Activated gamma-delta T cell treated with Interleukin-2 at 50 U/mL for 16 hours (primary cell): ENCODE results near the gene CHRNA9.
"Not testable (repeated sequence)": the region's sequence is repeated elsewhere in the genome, so short reads cannot be mapped to it uniquely, and the experiment has no call there.

Experiments used
- DNase-seq: peaks from one replicate; pipeline ENCODE4 v3.0.0-alpha.2; 2020

Gene CHRNA9

DNA sequence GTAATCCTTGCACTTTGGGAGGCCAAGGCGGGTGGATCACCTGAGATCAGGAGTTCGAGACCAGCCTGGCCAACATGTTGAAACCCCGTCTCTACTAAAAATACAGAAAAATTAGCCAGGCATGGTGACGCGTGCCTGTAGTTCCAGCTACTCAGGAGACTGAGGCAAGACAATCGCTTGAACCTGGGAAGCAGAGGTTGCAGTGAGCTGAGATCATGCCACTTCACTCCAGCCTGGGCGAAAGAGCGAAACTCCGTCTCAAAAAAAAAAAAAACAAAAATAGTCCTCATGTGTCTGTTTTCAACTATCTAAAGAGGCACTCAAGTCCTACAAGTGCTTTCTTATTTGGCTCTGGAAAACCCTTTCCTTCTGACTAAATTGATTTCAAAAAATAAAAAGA is 57.1 kb downstream of the CHRNA9 start:
- DNase-seq = not testable (repeated sequence)

DNA sequence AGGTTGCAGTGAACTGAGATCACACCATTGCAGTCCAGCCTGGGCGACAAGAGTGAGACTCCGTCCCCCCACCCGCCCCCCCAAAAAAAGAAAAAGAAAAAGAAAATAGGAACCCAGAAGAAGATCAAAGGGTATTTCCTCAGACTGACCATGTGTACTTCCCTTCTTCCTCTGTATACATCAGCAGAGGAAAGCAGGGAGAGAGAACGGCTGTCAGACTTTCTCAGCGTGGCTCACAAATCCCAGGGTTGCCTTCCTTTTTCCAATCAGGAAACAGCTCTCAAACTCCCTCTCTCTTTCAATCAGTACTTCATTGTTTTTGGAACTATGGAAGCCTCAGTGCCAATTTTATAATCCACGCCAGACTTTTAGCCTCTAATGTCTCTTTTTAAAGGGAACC is 59.1 kb downstream of the CHRNA9 start:
- no peak for DNase-seq

DNA sequence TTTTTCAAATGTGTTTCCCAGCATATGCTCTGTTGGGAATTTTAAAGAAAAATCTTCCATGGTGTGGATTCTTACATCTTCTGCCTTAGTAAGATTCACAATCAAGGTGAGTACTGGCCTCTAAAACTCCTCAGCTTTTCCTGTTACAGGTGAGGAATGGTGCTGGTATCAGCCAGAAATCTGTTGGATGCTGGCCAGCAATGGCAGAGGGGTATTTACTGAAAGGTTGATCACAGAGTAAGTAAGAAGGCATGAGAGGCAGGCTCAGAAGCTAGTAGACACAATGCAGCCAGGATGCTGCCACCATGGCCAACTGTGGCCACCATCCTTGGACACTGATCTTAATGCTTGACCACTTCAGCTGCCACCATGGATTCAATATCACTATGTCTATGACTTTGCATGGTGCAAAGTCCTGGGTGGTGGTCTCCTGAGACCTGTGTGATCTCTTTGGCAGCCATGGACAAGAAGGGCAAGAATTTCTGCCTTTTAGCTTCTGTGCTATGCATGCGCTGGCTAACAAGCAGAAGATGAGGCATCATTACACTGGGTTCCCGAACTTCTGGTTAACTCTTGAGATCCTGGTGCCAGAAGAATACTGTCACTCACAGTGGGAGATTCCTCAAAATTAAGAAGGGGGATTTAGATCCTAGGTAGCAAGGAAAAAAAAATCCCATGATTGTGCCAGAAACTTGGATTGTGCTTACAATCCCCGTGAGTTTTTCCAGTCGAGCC is 60.2 kb downstream of the CHRNA9 start:
- no peak for DNase-seq

DNA sequence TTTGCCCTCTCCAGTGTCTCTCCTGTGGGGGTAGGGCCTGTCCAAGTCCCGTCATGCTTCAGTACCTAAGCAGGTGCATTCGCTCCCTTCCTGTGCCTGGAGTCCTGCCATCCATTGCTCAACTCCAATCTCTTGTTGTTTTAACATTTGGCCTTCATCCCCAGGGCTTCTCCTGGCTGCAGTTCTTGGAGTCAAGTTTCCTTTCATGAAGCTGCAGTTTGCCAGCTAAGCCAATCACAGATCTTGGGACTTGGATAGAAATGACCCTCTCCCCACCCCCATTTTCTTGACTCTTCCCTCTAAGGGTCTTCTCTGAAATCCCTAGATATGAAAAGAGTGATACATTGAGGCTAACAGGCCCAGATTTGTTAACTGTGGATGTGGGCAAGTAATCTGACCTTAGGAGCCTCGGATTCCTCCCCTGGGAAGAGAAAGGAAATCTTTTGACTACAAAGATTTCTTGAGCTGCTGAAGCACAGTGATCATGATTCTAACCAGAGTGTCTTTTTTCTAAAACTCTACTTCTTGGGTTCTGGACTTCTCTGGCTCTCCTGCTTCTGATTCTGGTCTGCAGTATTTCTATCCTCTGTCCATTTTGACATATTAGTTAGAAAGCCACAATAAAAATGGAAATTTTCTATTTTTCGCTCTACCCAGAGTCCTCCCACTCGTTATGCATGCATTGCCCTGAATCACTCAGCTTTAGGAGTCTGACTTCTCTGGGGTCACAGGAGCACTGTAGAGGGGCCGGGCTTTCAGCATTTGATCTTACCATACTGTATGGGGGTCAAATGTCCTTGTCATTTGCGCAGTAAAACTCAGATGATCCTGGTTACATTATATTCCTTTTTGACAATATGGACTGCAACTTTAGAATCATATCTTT is 61.0 kb downstream of the CHRNA9 start:
- DNase-seq = no peak

DNA sequence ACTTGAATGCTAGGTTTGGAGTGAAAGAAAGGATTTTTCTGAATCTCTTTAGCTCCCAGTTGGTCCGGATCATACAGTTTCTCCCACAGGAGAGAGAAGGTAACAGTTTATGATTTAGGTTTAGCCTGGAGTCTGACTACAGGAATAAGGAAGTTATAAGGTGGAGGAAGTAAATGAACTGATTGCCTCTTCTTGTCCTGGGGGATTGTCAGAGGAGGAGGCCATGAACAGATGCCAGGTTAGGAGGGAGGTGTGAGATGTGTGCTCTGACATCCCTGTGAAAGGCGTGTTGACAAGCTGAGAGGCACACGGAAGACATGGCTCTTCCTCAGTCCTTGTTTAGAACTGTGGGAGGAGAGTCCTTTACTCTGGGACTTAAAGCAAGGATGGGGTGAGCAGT is 64.4 kb downstream of the CHRNA9 start:
- no peak for DNase-seq

DNA sequence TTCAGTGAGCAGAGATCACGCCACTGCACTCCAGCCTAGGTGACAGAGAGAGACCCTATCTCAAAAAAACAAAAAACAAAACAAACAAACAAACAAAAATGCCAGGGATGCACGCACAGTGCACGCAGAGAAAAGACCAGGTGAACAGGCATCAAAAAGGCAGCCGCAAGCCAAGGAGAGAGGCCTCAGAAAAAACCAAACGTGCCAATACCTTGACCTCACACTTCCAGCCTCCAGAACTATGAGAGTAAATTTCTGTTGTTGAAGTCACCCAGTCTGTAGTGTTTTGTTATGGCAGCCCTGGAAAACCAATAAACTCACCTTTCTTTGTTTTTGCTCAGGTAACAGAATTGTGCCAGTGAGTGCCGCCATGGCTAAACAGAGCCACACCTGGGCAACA is 66.0 kb downstream of the CHRNA9 start:
- no peak for DNase-seq

DNA sequence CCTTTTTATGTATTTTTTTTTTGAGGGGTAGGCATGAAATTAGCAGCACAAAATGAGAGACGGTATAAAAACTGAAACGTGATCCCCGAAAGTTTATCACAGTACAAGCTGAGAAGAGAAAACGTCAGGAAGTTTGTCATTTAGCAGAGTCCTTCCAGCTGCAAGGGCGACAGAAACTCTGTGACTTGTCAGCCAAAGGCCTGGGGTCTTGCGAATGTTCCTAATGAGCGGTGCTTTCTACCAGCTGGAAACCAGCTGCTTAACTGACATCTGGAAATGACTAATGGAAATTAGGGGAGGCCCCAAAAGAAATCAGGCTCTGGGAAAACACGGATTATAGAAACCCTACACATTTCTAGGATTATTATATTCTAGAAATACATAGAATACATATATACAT is 66.5 kb downstream of the CHRNA9 start:
- DNase-seq = no peak

DNA sequence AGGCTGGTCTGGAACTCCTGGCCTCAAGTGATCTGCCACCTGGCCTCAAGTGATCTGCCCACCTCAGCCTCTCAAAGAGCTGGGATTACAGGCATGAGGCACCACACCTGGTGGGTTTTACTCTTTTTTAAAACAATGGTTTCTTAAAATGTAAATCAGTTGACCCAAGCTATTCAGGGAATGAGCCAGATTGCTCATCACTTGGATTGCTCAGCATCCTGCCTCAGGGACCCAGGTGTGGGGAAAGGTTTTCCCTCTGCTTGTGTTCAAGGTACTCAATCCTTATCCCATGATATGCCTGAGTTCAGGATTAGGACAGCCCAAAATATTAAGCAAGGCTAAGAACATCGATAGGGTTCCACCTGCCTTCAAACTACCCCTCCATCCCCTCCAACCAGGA is 67.4 kb downstream of the CHRNA9 start:
- DNase-seq = no peak

DNA sequence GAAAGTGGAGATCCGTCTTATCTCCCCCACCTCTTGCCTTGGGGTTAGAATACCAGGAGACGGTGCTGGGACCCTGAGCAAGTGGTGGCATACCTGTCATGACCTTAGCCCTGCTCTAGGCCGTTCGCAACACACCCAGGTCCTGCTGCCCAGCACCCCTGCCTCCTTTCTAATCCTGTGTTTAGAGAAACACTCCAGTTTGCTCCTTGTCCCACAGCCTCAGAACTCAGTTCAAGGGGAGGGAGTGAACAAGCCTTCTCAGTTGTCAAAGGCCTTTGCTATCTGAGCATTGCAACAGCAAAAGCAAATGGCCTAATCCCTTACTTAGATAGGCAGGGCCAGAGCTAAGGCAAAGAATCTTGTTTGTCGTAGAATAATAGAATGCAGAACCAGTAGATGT is 67.9 kb downstream of the CHRNA9 start:
- DNase-seq = no peak
